ENCODE measurements around the gene TMCO2.

DNA sequence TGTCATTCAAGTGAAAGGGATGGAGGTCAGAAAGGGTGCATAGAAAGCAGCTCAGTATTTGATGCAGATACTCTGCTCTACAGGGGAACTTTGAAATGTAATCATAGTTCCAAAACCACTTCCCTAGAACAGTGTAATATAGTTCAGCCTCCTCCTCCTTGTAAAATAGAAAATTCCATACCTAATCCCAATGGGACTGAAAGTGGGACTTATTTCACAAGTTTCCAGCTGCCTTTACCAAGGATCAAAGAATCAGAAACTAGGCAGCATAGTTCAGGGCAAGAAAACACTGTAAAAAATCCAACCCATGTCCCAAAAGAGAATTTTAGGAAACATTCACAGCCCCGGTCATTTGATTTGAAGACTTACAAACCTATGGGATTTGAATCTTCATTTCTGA lies 8.1 kb upstream of the TMCO2 start:
- no peak for TF ChIP-seq EZH2phosphoT487 (IDR thresholded peaks at IDR 0.05; ENCODE audit: insufficient read depth, low read depth)
- TF ChIP-seq EZH2 (IDR thresholded peaks at IDR 0.05; ENCODE audit: insufficient read depth, poor library complexity, severe bottlenecking), result no peak

Measured in GM23248 (cell line).